Epithelial cell of proximal tubule (primary cell): ENCODE measurements around the gene PRKCH. TPM values are rescaled to one million over a fixed set of nuclear protein-coding genes. Genes with fewer than 3 reads are reported as not detected.
A peak's percentile ranks its signal among the peaks of the same experiment; 100 is the strongest.

Experiments
- DNase-seq: peaks from one replicate; pipeline ENCODE4 v3.0.0-alpha.2; 2011; ENCODE audit warnings: low read depth
- H3K4me3 ChIP-seq: 2 replicates; pipeline ENCODE4 v1.5.1; 2011; ENCODE audit warnings: low read depth, mild to moderate bottlenecking, low read length
- total RNA-seq: library from RNA; depleted of rRNA; stranded (reverse); fragments of >200 nt; gene quantifications from 2 replicates; pipeline ENCODE4 v1.2.3, GENCODE V29; 2015
- TF ChIP-seq, protein P1 (sequence below): conservative IDR thresholded peaks from 2 replicates; pipeline ENCODE4 v1.5.1; 2012; ENCODE audit warnings: low read depth, mild to moderate bottlenecking, low read length

The PRKCH gene
- total RNA-seq, 1 donor from 2014 or later = 7.6 TPM

GRCh38 chr14:61288720-61289119, 32.7 kb upstream of the PRKCH start:
- no peak for DNase-seq

GRCh38 chr14:61290701-61291100, 30.7 kb upstream of the PRKCH start:
- TF ChIP-seq, protein P1, sequence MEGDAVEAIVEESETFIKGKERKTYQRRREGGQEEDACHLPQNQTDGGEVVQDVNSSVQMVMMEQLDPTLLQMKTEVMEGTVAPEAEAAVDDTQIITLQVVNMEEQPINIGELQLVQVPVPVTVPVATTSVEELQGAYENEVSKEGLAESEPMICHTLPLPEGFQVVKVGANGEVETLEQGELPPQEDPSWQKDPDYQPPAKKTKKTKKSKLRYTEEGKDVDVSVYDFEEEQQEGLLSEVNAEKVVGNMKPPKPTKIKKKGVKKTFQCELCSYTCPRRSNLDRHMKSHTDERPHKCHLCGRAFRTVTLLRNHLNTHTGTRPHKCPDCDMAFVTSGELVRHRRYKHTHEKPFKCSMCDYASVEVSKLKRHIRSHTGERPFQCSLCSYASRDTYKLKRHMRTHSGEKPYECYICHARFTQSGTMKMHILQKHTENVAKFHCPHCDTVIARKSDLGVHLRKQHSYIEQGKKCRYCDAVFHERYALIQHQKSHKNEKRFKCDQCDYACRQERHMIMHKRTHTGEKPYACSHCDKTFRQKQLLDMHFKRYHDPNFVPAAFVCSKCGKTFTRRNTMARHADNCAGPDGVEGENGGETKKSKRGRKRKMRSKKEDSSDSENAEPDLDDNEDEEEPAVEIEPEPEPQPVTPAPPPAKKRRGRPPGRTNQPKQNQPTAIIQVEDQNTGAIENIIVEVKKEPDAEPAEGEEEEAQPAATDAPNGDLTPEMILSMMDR = no peak
- no peak for DNase-seq
- H3K4me3 ChIP-seq = no peak overlapping the region

More at GRCh38 chr14:61288720-61289119, 32.7 kb upstream of the PRKCH start:
- no peak overlapping the region for H3K4me3 ChIP-seq
- TF ChIP-seq, protein P1 = no peak

GRCh38 chr14:61296151-61296550, 25.2 kb upstream of the PRKCH start:
- no peak for DNase-seq
- TF ChIP-seq, protein P1 = no peak
- no peak overlapping the region for H3K4me3 ChIP-seq

- DNase-seq = no peak
- TF ChIP-seq, protein P1 = peak; percentile 78
- H3K4me3 ChIP-seq = no peak overlapping the region
Observed at GRCh38 chr14:61296719-61297502, 24.5 kb upstream of the PRKCH start.

GRCh38 chr14:61297581-61297980, 23.8 kb upstream of the PRKCH start:
- DNase-seq = no peak
- TF ChIP-seq, protein P1 = no peak
- no peak overlapping the region for H3K4me3 ChIP-seq

DNA sequence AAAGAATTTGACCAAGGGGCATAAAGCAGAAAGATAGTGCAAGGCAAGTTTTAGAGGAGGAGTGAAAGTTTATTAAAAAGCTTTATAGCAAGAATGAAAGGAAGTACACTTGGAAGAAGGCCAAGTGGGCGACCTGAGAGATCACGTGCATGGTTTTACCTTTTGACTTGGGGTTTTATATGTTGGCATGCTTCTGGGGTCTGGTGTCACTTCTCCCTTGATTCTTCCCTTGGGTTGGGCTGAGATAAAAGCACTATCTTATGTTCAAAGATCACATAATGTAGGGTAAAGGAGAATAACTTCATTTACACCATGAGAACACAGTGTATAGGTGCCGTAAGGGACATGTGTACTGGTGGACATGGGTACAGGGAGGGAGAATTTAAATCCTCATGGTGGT, 22.6 kb upstream of the PRKCH start:
- no peak overlapping the region for H3K4me3 ChIP-seq
- DNase-seq = no peak
- TF ChIP-seq, protein P1 = no peak

GRCh38 chr14:61300209-61300608, 21.2 kb upstream of the PRKCH start:
- no peak overlapping the region for H3K4me3 ChIP-seq
- TF ChIP-seq, protein P1 = no peak
- no peak for DNase-seq
